GM21786 (cell line): ENCODE results near the gene VSTM2B.
A peak's percentile ranks its signal among the peaks of the same experiment; 100 is the strongest.

ENCODE experiments used
- ATAC-seq: cut with Tn5 transposase; IDR thresholded peaks from one replicate; pipeline ENCODE4 v1.9.1; 2021; ENCODE audit not compliant: unreplicated experiment

VSTM2B gene

GRCh38 chr19:29563486-29564101, 37.8 kb downstream of the VSTM2B start:
- ATAC-seq = no peak

GRCh38 chr19:29564574-29565005, 38.8 kb downstream of the VSTM2B start:
- ATAC-seq = no peak

- ATAC-seq = no peak
Measured at GRCh38 chr19:29565171-29565570, 39.4 kb downstream of the VSTM2B start.

- ATAC-seq = no peak
Measured at GRCh38 chr19:29566496-29567054, 40.8 kb downstream of the VSTM2B start.

GRCh38 chr19:29567366-29567915, 41.6 kb downstream of the VSTM2B start:
- no peak for ATAC-seq

- no peak for ATAC-seq
Measured at GRCh38 chr19:29568036-29569025, 42.5 kb downstream of the VSTM2B start.

- no peak for ATAC-seq
Measured at GRCh38 chr19:29569038-29569911, 43.5 kb downstream of the VSTM2B start.

- no peak for ATAC-seq
Measured at GRCh38 chr19:29571181-29571580, 45.4 kb downstream of the VSTM2B start.

GRCh38 chr19:29573486-29573885, 47.7 kb downstream of the VSTM2B start:
- ATAC-seq = no peak

- ATAC-seq = no peak
Measured at GRCh38 chr19:29574510-29574909, 48.7 kb downstream of the VSTM2B start.

- no peak for ATAC-seq
Measured at GRCh38 chr19:29576046-29576606, 50.3 kb downstream of the VSTM2B start.

GRCh38 chr19:29576761-29577648, 51.2 kb downstream of the VSTM2B start:
- ATAC-seq = peak; percentile 69

GRCh38 chr19:29577649-29577963, 51.8 kb downstream of the VSTM2B start:
- no peak for ATAC-seq

GRCh38 chr19:29578349-29578748, 52.6 kb downstream of the VSTM2B start:
- no peak for ATAC-seq

GRCh38 chr19:29579308-29579910, 53.6 kb downstream of the VSTM2B start:
- no peak for ATAC-seq

- ATAC-seq = no peak
Measured at GRCh38 chr19:29581398-29581797, 55.6 kb downstream of the VSTM2B start.

- ATAC-seq = no peak
Measured at GRCh38 chr19:29583196-29583999, 57.6 kb downstream of the VSTM2B start.

GRCh38 chr19:29586401-29586800, 60.6 kb downstream of the VSTM2B start:
- ATAC-seq = no peak
